H1 (cell line): ENCODE results near the gene KSR2. TPM values are rescaled to one million over a fixed set of nuclear protein-coding genes. Genes with fewer than 3 reads are reported as not detected.

ENCODE experiments used
- CTCF ChIA-PET: fragments of 300-600 bp; sonication (Branson Sonifier 250); formaldehyde crosslinking; loops from one replicate; lab custom pipeline; 2021; ENCODE audit not compliant: partially characterized antibody; lab: Charles Lee
- POLR2A ChIA-PET: fragments of 300-600 bp; sonication (Branson Sonifier 250); formaldehyde crosslinking; loops from one replicate; lab custom pipeline; 2021; ENCODE audit warnings: inconsistent platforms; ENCODE audit not compliant: partially characterized antibody; lab: Charles Lee
- DNase-seq, 2 experiments: peaks; one replicate each; pipeline versions ENCODE4 v3.0.0 to v3.0.0-alpha.2; 2010 to 2022; ENCODE audit warnings: low spot score in 2 of 2, low read depth in 1 of 2, mixed read lengths in 1 of 2
- FAIRE-seq: peaks from 2 replicates; lab custom pipeline; 2011; peaks lifted over from hg19 to GRCh38; lab: Jason Lieb, UNC
- H2AFZ ChIP-seq: 2 replicates; pipeline ENCODE4 v1.8.1; 2012; ENCODE audit warnings: low read length, inconsistent platforms
- H2AK5ac ChIP-seq: 2 replicates; pipeline ENCODE4 v1.6.1; 2013; ENCODE audit warnings: low read depth, low read length
- H2BK120ac ChIP-seq: replicated peaks from 2 replicates; pipeline ENCODE3; 2013; ENCODE audit warnings: low read depth, low read length, inconsistent platforms
- H2BK12ac ChIP-seq: 2 replicates; pipeline ENCODE4 v1.6.1; 2013; ENCODE audit warnings: low read depth, low read length
- H2BK15ac ChIP-seq: 2 replicates; pipeline ENCODE4 v1.6.1; 2013; ENCODE audit warnings: low read length
- H2BK20ac ChIP-seq: 2 replicates; pipeline ENCODE4 v1.6.1; 2013; ENCODE audit warnings: low read length
- H2BK5ac ChIP-seq: 2 replicates; pipeline ENCODE4 v1.6.1; 2013; ENCODE audit warnings: low read depth, low read length
- H3K14ac ChIP-seq: 2 replicates; pipeline ENCODE4 v1.6.1; 2013; ENCODE audit warnings: inconsistent platforms; ENCODE audit not compliant: insufficient read length
- H3K18ac ChIP-seq: 2 replicates; pipeline ENCODE4 v1.6.1; 2013; ENCODE audit warnings: low read length; ENCODE audit errors: extremely low read depth
- H3K23ac ChIP-seq: 2 replicates; pipeline ENCODE4 v1.6.1; 2013; ENCODE audit warnings: inconsistent platforms; ENCODE audit not compliant: insufficient read length
- H3K23me2 ChIP-seq: 2 replicates; pipeline ENCODE4 v1.6.1; 2013; ENCODE audit warnings: low read depth, low read length
- H3K27ac ChIP-seq: 2 replicates; pipeline ENCODE4 v1.6.1; 2011; ENCODE audit warnings: low read depth, low read length, inconsistent platforms
- H3K27me3 ChIP-seq, 4 experiments: replicated peaks in 1 of 4; 1 replicate in 1 of 4; 2 replicates in 3 of 4; pipeline versions ENCODE4 v1.6.1 to v1.8.1; 2011 to 2013; ENCODE audit warnings: low read length in 3 of 4, mild to moderate bottlenecking in 3 of 4, inconsistent platforms in 2 of 4, mixed read lengths in 2 of 4, moderate library complexity in 1 of 4; ENCODE audit not compliant: control insufficient read depth in 3 of 4, insufficient read depth in 3 of 4; ENCODE audit errors: extremely low read depth in 1 of 4
- H3K36me3 ChIP-seq, 4 experiments: 2 replicates each; pipeline versions ENCODE4 v1.6.1 to v1.8.1; 2011 to 2013; ENCODE audit warnings: mild to moderate bottlenecking in 4 of 4, low read length in 3 of 4, moderate library complexity in 2 of 4, control low read depth in 1 of 4, inconsistent platforms in 1 of 4; ENCODE audit not compliant: insufficient read depth in 4 of 4, control insufficient read depth in 2 of 4
- H3K4ac ChIP-seq: replicated peaks from 2 replicates; pipeline ENCODE3; 2013; ENCODE audit warnings: low read length, low read depth, mixed read lengths, inconsistent platforms; ENCODE audit not compliant: insufficient read length
- H3K4me1 ChIP-seq, 4 experiments: replicated peaks in 1 of 4; 1 replicate in 1 of 4; 2 replicates in 3 of 4; pipeline versions ENCODE4 v1.6.1 to v1.8.1; 2011 to 2013; ENCODE audit warnings: low read length in 3 of 4, inconsistent platforms in 2 of 4, mixed read lengths in 1 of 4; ENCODE audit not compliant: insufficient read depth in 4 of 4, control insufficient read depth in 3 of 4
- H3K4me2 ChIP-seq, 2 experiments: 2 replicates each; pipeline versions ENCODE4 v1.6.1 to v1.8.1; 2011 to 2013; ENCODE audit warnings: low read depth in 2 of 2, low read length in 2 of 2, control low read depth in 1 of 2, inconsistent platforms in 1 of 2, mild to moderate bottlenecking in 1 of 2; ENCODE audit not compliant: insufficient read depth in 1 of 2
- H3K4me3 ChIP-seq, 4 experiments: fragments of 200-600, 300-600 bp in 1 of 4; sonication (generic), shearing (Covaris generic), sonication (Bioruptor Twin) in 1 of 4; 2 replicates each; pipeline versions ENCODE4 v1.5.1 to v1.8.1; 2011 to 2016; ENCODE audit warnings: low read length in 4 of 4, low read depth in 3 of 4, control low read depth in 2 of 4, inconsistent platforms in 2 of 4, mild to moderate bottlenecking in 2 of 4, mixed read lengths in 1 of 4, moderate library complexity in 1 of 4; ENCODE audit not compliant: insufficient read depth in 2 of 4; ENCODE audit errors: extremely low read depth in 1 of 4
- H3K56ac ChIP-seq: replicated peaks from 2 replicates; pipeline ENCODE3; 2013; ENCODE audit warnings: low read depth, mild to moderate bottlenecking, mixed read lengths, low read length, inconsistent platforms; ENCODE audit not compliant: insufficient read length
- H3K79me1 ChIP-seq: 2 replicates; pipeline ENCODE4 v1.6.1; 2013; ENCODE audit warnings: low read depth, low read length, control low read depth
- H3K79me2 ChIP-seq, 2 experiments: 2 replicates each; pipeline versions ENCODE4 v1.6.1 to v1.8.1; 2012 to 2013; ENCODE audit warnings: low read length in 2 of 2, mild to moderate bottlenecking in 2 of 2, inconsistent platforms in 1 of 2; ENCODE audit not compliant: insufficient read depth in 2 of 2, control insufficient read depth in 1 of 2
- H3K9ac ChIP-seq, 4 experiments: replicated peaks in 1 of 4; 1 replicate in 1 of 4; 2 replicates in 3 of 4; pipeline versions ENCODE4 v1.6.1 to v1.8.1; 2011 to 2013; ENCODE audit warnings: low read depth in 3 of 4, low read length in 3 of 4, control low read depth in 2 of 4, mild to moderate bottlenecking in 2 of 4, moderate library complexity in 2 of 4, inconsistent platforms in 1 of 4; ENCODE audit errors: extremely low read depth in 1 of 4
- H3K9me3 ChIP-seq, 2 experiments: 2 replicates each; pipeline versions ENCODE4 v1.6.1 to v1.8.1; 2012 to 2013; ENCODE audit warnings: mild to moderate bottlenecking in 2 of 2, moderate library complexity in 2 of 2, control low read depth in 1 of 2, inconsistent platforms in 1 of 2, low read depth in 1 of 2, low read length in 1 of 2, mixed read lengths in 1 of 2; ENCODE audit not compliant: insufficient read depth in 2 of 2
- H4K20me1 ChIP-seq, 2 experiments: replicated peaks in 1 of 2; 2 replicates each; pipeline versions ENCODE3 to v1.8.1; 2011 to 2013; ENCODE audit warnings: inconsistent platforms in 2 of 2, low read length in 2 of 2, mild to moderate bottlenecking in 1 of 2; ENCODE audit not compliant: insufficient read depth in 2 of 2, control insufficient read depth in 1 of 2
- H4K5ac ChIP-seq: 2 replicates; pipeline ENCODE4 v1.6.1; 2013; ENCODE audit warnings: low read length, low read depth, mixed read lengths, inconsistent platforms; ENCODE audit not compliant: insufficient read length
- H4K8ac ChIP-seq: 2 replicates; pipeline ENCODE4 v1.8.0; 2013; ENCODE audit warnings: mild to moderate bottlenecking, moderate library complexity, low read length, inconsistent platforms; ENCODE audit not compliant: insufficient read depth; ENCODE audit errors: extremely low read depth
- H4K91ac ChIP-seq: replicated peaks from 2 replicates; pipeline ENCODE3; 2013; ENCODE audit warnings: low read length, mixed read lengths, inconsistent platforms; ENCODE audit not compliant: insufficient read length
- BACH1 ChIP-seq: IDR thresholded peaks from 2 replicates; pipeline ENCODE4 v1.6.1; 2012; ENCODE audit warnings: low read length, improper control_type of control experiment
- CBX5 ChIP-seq: fragments of 300-800, 300-1000 bp; sonication (generic); IDR thresholded peaks from 2 replicates; pipeline ENCODE4 v1.7.1; 2016; ENCODE audit warnings: antibody characterized with exemption, low read length, low read depth
- CEBPB ChIP-seq: IDR thresholded peaks from 2 replicates; pipeline ENCODE4 v1.6.1; 2012; ENCODE audit warnings: low read depth, low read length
- CHD1 ChIP-seq: IDR thresholded peaks from 2 replicates; pipeline ENCODE4 v1.6.1; 2012; ENCODE audit warnings: low read depth, low read length, improper control_type of control experiment
- CHD2 ChIP-seq: IDR thresholded peaks from 2 replicates; pipeline ENCODE4 v1.6.1; 2012; ENCODE audit warnings: low read length, improper control_type of control experiment
- EZH2 ChIP-seq: fragments of 200-600 bp; sonication (generic); IDR thresholded peaks from 2 replicates; pipeline ENCODE4 v1.7.1; 2012; ENCODE audit warnings: low read depth, mild to moderate bottlenecking, moderate library complexity, low read length, inconsistent platforms; ENCODE audit not compliant: severe bottlenecking
- FOSL1 ChIP-seq: IDR thresholded peaks from 2 replicates; pipeline ENCODE4 v1.6.1; 2011; ENCODE audit warnings: mild to moderate bottlenecking, low read depth, low read length, moderate library complexity; ENCODE audit not compliant: insufficient read depth
- HDAC2 ChIP-seq, 2 experiments: fragments of 300-600 bp in 1 of 2; sonication (generic) in 1 of 2; IDR thresholded peaks; 2 replicates each; pipeline ENCODE4 v1.6.1; 2011 to 2012; ENCODE audit warnings: low read depth in 2 of 2, low read length in 2 of 2, mild to moderate bottlenecking in 2 of 2, moderate library complexity in 2 of 2, borderline replicate concordance in 1 of 2, inconsistent platforms in 1 of 2
- POU5F1 ChIP-seq: IDR thresholded peaks from 2 replicates; pipeline ENCODE4 v1.6.1; 2011; ENCODE audit warnings: low read depth, mild to moderate bottlenecking, low read length, moderate library complexity
- SP1 ChIP-seq: IDR thresholded peaks from 2 replicates; pipeline ENCODE4 v1.6.1; 2011; ENCODE audit warnings: low read depth, low read length
- TCF12 ChIP-seq: IDR thresholded peaks from 2 replicates; pipeline ENCODE4 v1.6.1; 2011; ENCODE audit warnings: low read depth, mild to moderate bottlenecking, low read length
- TEAD4 ChIP-seq: IDR thresholded peaks from 2 replicates; pipeline ENCODE4 v1.6.1; 2012; ENCODE audit warnings: low read depth, low read length, inconsistent platforms, mixed read lengths
- YY1 ChIP-seq: IDR thresholded peaks from 2 replicates; pipeline ENCODE4 v1.6.1; 2011; ENCODE audit warnings: low read depth, mild to moderate bottlenecking, low read length
- WGBS, 2 experiments: shearing (Covaris generic) in 1 of 2; methylation state at CpG; one replicate each; pipeline versions ENCODE4 v1.1.6 to v1.1.7; 2013 to 2015; ENCODE audit warnings: low lambda C conversion rate in 2 of 2, mixed read lengths in 2 of 2, inconsistent platforms in 1 of 2, low coverage in 1 of 2, missing lambda C conversion rate in 1 of 2; ENCODE audit not compliant: insufficient replicate concordance in 2 of 2, insufficient coverage in 1 of 2, insufficient read length in 1 of 2; ENCODE audit errors: extremely low coverage in 1 of 2, missing lambda C conversion rate in 1 of 2; 5-methylcytosine and 5-hydroxymethylcytosine counted together
- polyA plus RNA-seq, 7 experiments: library from polyadenylated mRNA; depleted of rRNA in 3 of 7; stranded (reverse) in 5 of 7; unstranded in 2 of 7; fragments of >200 nt in 5 of 7; fragments of 200-250 nt in 2 of 7; gene quantifications; 1 replicate in 5 of 7; 2 replicates in 1 of 7; 4 replicates in 1 of 7; pipeline versions ENCODE4 v1.2.1 to v1.2.3, GENCODE V29; 2011 to 2013; ENCODE audit warnings: missing spikeins in 2 of 7, mixed read lengths in 2 of 7
- total RNA-seq: library from RNA; stranded (reverse); fragmentation: NEBNext Ultra II Directional; extraction: Animal tissue kit (Norgen Biotek cat#: 25700); gene quantifications from 2 replicates; pipeline ENCODE4 v1.2.1, GENCODE V29; 2021

Gene KSR2
- total and polyA plus RNA-seq, 2 of the 8 experiments (the other 6 are each of a cell fraction or from before 2014, with no cell fraction given): 0.74 to 2.2 TPM

DNA sequence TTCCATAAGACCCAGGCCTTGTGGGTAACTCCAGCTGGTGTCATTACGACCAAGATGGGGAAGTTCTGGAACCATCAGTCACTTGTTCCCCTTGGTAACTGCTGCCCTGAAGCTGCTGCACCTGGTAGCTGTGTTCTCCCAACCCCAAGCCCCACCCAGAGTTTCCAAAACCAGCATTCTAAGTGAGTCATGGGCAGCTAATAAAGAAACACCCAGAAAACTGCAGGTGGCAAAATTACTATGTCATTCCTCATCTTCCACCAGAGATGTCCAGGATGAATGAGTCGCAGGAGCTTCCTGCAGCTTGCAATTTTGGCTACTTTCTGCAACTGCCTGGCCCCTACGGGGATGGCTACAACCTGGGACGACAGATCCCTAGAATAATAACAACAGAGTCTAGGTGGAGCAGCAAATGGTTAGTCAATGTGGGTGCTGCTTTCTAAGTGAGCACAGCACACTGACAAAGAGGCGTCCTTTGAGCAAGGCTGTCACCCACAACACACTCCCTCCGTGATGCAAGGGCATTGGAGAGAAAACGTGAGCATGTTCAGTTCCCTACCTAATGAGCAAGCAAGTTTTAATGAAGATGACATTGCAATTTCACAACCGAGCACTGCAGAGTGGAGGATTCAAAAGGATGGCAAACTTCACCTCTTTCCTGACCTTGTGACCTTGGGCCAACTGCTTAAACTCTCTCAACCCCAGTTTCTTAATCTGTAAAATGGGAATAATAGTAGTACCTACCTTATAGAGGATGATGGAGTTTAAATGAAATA is 306.0 kb downstream of the KSR2 start:
- Histone ChIP-seq H2BK5ac (no peak overlapping the region), H3K23ac (no peak overlapping the region), H3K4ac (no peak overlapping the region), H3K79me1 (no peaks in the 10 kb centered on the region), H3K27me3 (no peaks in the 10 kb centered on the region), H3K4me1 (no peaks in the 10 kb centered on the region), H4K20me1 (no peaks in the 10 kb centered on the region), H3K9ac (no peak overlapping the region), H3K4me2 (no peak overlapping the region), H4K5ac (no peak overlapping the region), H2AK5ac (no peak overlapping the region), H2BK120ac (no peak overlapping the region), H3K56ac (no peak overlapping the region), H3K9me3 (no peaks in the 10 kb centered on the region), H3K36me3 (no peaks in the 10 kb centered on the region), H3K14ac (no peak overlapping the region), H3K27ac (no peak overlapping the region), H3K23me2 (no peaks in the 10 kb centered on the region), H3K79me2 (no peaks in the 10 kb centered on the region), H2BK15ac (no peak overlapping the region), H2AFZ (no peak overlapping the region), H3K18ac (no peak overlapping the region), H4K91ac (no peak overlapping the region), H2BK12ac (no peak overlapping the region), H2BK20ac (no peak overlapping the region), H3K4me3 (no peak overlapping the region), H4K8ac (no peak overlapping the region)
- no peak for FAIRE-seq
- WGBS, 2 experiments: 85% methylated on average over 8 of the region's 8 CpGs; no CpG with 5 or more reads in 1 of the 2 experiments
- no peak for DNase-seq
- POLR2A ChIA-PET: interaction anchor here (0.5 kb wide), 1 partner anchor 38 kb away, joined by 3 read pairs; no protein-coding TSS in a partner anchor
- CTCF ChIA-PET: interaction anchor here (0.8 to 1.4 kb wide), 4 partner anchors 9 to 194 kb away, joined by 3 to 5 read pairs (median 4); no protein-coding TSS in a partner anchor
- no peak for TF ChIP-seq BACH1
- no peak for TF ChIP-seq CBX5
- no peak for TF ChIP-seq SP1
- no peak for TF ChIP-seq POU5F1
- no peak for TF ChIP-seq CHD1
- TF ChIP-seq EZH2: no peak
- TF ChIP-seq TCF12: no peak
- TF ChIP-seq CHD2: no peak
- TF ChIP-seq TEAD4: no peak
- TF ChIP-seq FOSL1: no peak
- no peak for TF ChIP-seq HDAC2 (IDR thresholded peaks at IDR 0.05; ENCODE audit: borderline replicate concordance in 1 of 2, low read depth in 2 of 2, low read length in 2 of 2)
- no peak for TF ChIP-seq YY1
- TF ChIP-seq CEBPB: no peak
